ENCODE results near the gene TBC1D20.

TBC1D20 gene

GRCh38 chr20:496126-496696, 33.9 kb upstream of the TBC1D20 start (continued):
- TF ChIP-seq PATZ1 (CRISPR knock-in tag; IDR thresholded peaks at IDR 0.05; ENCODE audit: borderline replicate concordance) (no peak), PPARA (CRISPR knock-in tag; IDR thresholded peaks at IDR 0.05; ENCODE audit: borderline replicate concordance) (no peak), ARNTL (CRISPR knock-in tag; IDR thresholded peaks at IDR 0.05; ENCODE audit: borderline replicate concordance, low read depth) (no peak), ZFP30 (CRISPR knock-in tag; IDR thresholded peaks at IDR 0.05) (no peak)
- TF ChIP-seq, protein P1, sequence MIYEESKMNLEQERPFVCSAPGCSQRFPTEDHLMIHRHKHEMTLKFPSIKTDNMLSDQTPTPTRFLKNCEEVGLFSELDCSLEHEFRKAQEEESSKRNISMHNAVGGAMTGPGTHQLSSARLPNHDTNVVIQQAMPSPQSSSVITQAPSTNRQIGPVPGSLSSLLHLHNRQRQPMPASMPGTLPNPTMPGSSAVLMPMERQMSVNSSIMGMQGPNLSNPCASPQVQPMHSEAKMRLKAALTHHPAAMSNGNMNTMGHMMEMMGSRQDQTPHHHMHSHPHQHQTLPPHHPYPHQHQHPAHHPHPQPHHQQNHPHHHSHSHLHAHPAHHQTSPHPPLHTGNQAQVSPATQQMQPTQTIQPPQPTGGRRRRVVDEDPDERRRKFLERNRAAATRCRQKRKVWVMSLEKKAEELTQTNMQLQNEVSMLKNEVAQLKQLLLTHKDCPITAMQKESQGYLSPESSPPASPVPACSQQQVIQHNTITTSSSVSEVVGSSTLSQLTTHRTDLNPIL (CRISPR knock-in tag; IDR thresholded peaks at IDR 0.05; ENCODE audit: low read depth): no peak
- TF ChIP-seq, protein P2, sequence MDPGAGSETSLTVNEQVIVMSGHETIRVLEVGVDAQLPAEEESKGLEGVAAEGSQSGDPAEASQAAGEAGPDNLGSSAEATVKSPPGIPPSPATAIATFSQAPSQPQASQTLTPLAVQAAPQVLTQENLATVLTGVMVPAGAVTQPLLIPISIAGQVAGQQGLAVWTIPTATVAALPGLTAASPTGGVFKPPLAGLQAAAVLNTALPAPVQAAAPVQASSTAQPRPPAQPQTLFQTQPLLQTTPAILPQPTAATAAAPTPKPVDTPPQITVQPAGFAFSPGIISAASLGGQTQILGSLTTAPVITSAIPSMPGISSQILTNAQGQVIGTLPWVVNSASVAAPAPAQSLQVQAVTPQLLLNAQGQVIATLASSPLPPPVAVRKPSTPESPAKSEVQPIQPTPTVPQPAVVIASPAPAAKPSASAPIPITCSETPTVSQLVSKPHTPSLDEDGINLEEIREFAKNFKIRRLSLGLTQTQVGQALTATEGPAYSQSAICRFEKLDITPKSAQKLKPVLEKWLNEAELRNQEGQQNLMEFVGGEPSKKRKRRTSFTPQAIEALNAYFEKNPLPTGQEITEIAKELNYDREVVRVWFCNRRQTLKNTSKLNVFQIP (CRISPR knock-in tag; IDR thresholded peaks at IDR 0.05; ENCODE audit: borderline replicate concordance, low read depth): no peak

DNA sequence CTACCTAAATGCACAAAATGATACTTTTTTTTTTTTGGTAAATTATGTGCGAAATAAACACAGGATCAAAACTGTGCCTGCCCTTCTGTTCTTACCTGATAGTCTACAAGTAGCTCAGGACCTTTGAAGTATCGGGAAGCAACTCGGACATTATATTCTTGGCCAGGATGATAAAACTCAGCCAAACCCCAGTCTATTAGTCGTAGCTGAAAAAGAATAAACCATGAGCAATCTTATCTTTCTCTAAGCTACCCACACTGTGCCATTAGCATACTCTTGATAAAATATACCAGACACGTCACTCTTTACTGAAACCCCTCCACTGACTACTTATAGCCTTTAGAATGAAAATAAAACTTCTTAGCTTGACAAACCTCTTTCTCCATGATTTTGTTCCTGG, 29.8 kb upstream of the TBC1D20 start:
- TF ChIP-seq PPARA (CRISPR knock-in tag; IDR thresholded peaks at IDR 0.05; ENCODE audit: borderline replicate concordance): no peak
- TF ChIP-seq, protein P1 (CRISPR knock-in tag; IDR thresholded peaks at IDR 0.05; ENCODE audit: low read depth): no peak
- no peak for TF ChIP-seq ZNF8 (CRISPR knock-in tag; IDR thresholded peaks at IDR 0.05)
- no peak for TF ChIP-seq OSR1 (CRISPR knock-in tag; IDR thresholded peaks at IDR 0.05)
- TF ChIP-seq, protein P3, sequence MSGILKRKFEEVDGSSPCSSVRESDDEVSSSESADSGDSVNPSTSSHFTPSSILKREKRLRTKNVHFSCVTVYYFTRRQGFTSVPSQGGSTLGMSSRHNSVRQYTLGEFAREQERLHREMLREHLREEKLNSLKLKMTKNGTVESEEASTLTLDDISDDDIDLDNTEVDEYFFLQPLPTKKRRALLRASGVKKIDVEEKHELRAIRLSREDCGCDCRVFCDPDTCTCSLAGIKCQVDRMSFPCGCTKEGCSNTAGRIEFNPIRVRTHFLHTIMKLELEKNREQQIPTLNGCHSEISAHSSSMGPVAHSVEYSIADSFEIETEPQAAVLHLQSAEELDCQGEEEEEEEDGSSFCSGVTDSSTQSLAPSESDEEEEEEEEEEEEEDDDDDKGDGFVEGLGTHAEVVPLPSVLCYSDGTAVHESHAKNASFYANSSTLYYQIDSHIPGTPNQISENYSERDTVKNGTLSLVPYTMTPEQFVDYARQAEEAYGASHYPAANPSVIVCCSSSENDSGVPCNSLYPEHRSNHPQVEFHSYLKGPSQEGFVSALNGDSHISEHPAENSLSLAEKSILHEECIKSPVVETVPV (CRISPR knock-in tag; IDR thresholded peaks at IDR 0.05): no peak
- TF ChIP-seq TCF4 (CRISPR knock-in tag; IDR thresholded peaks at IDR 0.05; ENCODE audit: borderline replicate concordance): no peak
- ATAC-seq: no peak

DNA sequence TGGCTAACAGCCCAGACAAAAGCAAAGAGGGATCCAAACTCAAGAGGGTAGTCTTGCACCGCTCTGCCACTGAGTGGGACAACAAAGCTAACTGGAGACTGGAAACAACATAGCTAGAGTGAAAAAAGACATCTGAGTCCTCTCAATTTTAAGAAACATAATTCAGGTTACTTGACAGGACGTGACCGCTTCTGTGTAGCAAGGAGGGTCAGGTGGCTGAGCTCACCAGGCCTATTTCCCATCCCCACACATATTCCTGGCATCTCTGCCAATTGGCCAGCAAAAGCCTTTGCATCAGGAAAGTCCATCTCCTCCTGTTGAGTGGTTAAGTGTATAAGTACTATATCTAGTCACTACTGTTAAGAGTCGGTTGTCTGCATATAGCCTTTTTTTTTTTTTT, 25.3 kb upstream of the TBC1D20 start:
- ATAC-seq: no peak
- TF ChIP-seq BACH2 (CRISPR knock-in tag; IDR thresholded peaks at IDR 0.05; ENCODE audit: borderline replicate concordance) (no peak), TOX (CRISPR knock-in tag; IDR thresholded peaks at IDR 0.05; ENCODE audit: borderline replicate concordance) (no peak), ZFP30 (CRISPR knock-in tag; IDR thresholded peaks at IDR 0.05) (no peak), ZFP3 (CRISPR knock-in tag; IDR thresholded peaks at IDR 0.05) (no peak), PATZ1 (CRISPR knock-in tag; IDR thresholded peaks at IDR 0.05; ENCODE audit: borderline replicate concordance) (no peak), GLIS3 (CRISPR knock-in tag; IDR thresholded peaks at IDR 0.05) (no peak), OSR1 (CRISPR knock-in tag; IDR thresholded peaks at IDR 0.05) (no peak), ZNF565 (CRISPR knock-in tag; conservative IDR thresholded peaks at IDR 0.05; ENCODE audit: low read depth) (no peak), RARB (CRISPR knock-in tag; IDR thresholded peaks at IDR 0.05) (no peak), CSDC2 (CRISPR knock-in tag; IDR thresholded peaks at IDR 0.05) (no peak), ZC3H10 (CRISPR knock-in tag; IDR thresholded peaks at IDR 0.05) (no peak)
- TF ChIP-seq, protein P2 (CRISPR knock-in tag; IDR thresholded peaks at IDR 0.05; ENCODE audit: borderline replicate concordance, low read depth): no peak
- TF ChIP-seq, protein P3 (CRISPR knock-in tag; IDR thresholded peaks at IDR 0.05): no peak
